ENCODE measurements around the gene NKX6-2. TPM values are rescaled to one million over a fixed set of nuclear protein-coding genes. Genes with fewer than 3 reads are reported as not detected.

The NKX6-2 gene
- polyA plus RNA-seq, 5 donors, result 4.0 to 9.1 (median 6.8) TPM

DNA sequence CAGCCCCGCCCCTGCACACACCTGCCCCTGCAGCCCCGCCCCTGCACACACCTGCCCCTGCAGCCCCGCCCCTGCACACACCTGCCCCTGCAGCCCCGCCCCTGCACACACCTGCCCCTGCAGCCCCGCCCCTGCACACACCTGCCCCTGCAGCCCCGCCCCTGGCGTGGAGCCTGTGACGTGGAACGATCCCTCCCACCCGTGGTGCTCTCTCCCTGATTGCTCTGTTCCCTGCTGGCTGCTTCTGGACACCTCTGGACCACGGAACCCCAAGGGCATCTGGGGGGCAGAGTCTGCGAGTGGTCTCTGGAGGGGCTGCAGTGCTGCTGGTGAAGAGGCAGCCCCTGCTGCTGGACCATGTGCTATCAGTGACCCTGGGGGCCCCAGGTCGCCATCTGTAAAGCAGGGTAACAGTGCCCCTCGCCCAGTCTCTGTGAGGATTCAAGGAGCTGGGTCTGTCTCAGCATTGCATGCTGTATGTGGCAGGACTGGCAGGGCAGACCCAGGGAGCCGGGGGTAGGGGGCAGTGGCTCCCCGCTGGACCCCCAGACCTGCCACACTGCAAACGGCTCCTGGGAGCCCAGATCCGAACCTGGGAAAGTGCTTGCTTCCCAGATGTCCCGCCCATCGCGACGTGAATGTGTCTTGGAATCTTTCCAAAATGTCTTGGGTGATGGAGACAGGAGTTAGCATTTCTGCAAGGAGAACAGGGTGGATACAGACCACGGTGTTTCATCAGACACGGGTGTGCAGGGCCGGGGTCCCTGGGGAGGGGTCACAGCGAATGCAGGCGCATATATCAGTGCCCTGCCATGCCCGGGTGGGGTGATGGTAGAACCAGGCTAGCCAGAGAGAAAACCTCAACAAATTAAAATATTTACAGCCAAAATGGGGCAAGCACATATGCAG lies 27.9 kb upstream of the NKX6-2 start:
- no peak for DNase-seq

DNA sequence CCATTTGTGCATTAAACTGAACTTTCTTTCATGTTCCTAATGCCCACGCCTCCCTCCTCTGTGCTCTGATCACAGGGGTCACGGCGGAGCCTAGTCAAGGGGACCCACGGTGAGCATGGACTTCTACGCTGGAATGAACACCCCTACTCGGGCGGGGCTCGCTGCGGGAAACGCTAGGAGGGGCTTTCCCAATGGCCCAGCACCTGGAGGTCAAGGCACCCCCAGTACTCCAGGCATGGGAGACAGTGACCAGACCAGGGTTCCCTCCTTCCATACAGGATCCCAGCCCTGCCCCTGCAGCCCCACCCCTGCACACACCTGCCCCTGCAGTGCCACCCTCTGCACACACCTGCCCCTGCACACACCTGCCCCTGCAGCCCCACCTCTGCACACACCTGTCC lies 27.1 kb upstream of the NKX6-2 start:
- DNase-seq, result no peak

DNA sequence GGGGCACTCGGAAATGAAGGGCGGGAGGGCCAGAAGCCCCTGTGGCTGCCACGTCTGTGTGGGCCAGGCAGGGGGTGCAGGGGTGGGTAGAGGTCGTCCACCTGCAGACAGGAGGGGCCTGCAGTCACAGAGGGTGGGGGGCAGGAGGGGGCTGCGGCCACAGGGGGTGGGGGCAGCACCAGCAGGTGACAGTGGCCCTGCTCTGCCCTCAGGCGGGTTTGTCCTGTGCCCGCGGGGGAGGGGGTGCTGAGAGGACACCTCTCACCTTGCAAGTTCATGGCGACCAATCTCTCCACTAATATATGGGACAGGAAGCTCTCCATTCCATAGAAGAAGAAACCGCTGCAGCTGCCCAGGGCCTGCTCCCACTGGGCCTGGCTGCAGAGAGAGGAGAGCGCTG lies 26.6 kb upstream of the NKX6-2 start:
- DNase-seq, result no peak

DNA sequence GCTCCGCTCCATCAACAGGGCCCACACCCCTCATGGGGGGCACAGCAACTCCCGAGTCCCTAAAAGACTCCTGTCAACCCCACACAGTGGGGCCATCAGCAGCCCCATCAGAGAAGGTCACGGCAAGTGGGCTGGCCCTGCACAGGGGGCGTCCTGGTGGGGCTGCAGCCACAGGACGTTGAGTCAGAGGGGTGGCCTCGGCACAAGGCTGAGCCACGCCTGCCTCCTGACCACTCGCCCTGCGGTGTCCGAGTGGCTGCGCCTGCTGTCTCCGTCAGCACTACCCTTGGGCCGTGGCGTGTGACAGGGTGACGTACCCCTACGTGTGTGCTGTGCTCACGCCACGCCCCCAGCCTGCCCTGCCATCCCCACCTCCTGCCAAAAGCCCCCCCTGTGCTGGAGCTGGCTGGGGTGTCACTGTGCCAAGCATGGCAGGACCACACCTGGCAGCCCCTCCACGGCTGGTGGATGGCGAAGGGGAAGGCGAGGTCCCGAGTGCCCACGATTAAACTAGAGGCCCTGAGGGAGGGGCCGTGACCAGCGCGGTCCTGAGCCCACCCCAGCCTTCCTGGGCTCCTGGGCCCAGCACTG lies 26.0 kb upstream of the NKX6-2 start:
- DNase-seq, result no peak

DNA sequence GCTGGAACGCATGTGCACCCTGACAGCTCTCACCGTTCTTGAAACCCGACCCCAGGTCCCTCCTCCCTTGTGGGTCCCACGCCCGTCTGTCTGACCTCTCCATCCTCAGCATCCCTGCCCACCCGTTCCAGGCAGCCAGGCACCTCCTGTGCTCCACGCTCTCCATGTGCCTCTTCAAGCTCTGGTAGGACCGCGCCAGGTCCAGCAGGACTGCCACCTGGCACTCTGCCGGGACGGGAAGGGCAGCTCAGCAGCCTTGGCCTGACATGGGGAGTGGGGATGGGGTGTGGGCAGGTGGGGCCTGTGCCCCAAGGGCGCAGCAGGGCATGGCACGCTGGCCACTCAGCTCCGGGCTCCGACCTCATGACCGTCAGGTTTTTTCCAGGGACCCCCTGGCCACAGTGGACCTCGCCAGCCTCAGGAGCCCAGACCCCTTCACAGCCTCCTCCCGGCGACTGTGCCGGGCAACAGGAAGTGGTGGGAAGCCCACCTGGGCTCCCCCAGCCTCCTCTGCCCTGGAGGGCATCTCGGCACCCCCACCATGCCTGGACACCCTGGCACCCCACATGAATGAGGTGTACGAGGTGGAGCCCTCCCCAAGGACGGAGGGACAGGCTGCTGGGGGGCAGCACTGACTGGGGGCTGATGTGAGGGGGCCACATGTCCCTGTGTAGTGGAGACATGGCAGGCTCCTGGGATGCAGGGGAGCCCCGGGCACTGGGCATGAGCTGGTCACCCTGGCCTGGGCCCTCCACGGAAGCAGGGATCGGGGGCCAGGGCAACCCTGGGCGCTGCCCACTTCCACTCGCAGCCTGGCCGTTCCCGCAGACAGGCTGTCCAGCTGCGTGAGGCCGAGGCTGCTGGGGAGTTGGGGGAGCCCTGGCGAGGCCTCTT lies 25.1 kb upstream of the NKX6-2 start:
- no peak for DNase-seq

DNA sequence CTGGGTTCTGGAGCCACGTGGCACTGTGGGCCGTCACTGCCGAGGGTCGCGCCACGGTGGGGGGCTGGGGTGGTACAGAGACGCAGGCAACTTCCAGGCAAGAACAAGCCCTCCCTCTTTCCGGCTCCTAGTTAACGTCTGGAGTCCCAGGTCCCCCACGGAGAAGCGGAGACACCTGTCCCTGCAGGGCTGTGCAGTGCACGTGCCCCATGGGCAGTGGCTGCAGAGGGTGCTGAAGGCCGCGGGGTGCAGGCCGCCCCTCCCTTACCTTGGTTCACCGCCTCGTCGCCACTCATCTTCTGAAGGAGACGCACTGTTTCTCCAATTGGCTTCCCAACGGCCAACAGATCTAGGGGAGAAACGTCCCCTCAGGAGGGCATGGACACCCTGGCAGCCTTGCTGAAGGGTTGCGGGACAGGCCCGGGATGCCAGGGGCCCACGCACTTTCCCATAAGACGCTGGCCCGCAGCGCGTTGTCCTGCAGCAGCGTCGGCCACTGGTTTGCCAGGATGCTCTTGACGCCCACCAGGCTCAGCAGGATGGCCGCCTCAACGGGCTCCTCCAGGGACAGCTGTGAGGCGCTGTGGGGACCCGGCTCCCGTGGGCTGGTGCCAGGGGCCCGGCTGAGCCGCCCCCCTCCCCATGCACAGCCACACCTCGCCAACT lies 24.3 kb upstream of the NKX6-2 start:
- DNase-seq, result no peak

DNA sequence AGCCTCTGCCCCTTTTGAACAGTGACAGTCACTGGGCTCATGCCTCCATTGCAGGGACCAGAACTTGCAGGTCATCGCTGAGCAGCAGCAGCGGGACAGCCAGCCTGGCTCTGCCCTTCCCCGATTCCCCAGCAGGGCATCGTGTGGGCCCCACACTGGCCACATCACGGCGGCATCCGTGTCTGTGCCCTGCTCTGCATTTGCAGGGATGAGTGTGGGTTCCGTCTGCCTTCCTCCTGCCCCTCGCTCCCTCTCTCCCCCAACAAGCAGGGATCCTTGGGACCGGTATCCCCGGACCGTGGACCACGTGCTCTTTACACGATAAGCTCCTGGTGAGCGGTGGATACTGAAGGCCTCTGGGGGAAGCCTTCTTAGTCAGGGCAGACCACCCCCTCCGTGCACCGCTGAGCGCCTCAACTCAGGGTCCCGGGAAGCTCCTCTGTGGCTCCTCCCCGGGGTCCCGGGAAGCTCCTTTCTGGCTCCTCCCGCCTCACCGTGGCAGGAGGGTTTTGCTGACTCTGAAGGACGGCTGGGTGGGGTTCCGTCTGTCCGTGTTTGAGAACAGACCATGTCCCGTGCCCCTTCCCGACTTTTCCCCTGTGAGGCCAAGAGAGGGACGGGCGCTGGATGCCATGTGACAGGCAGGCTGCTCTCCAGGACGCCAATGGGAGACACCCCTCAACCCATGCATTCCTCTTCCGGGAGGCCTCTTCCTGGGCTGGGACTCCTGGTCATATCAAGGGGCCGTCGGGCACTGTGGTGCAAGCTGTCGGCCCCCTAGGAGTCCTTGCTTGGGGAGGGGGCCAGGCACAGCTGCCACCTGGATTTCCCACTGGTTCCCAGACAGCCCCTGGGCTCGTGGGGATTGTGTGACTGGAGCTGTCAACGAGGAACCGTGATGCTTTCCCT lies 23.5 kb upstream of the NKX6-2 start:
- DNase-seq, result no peak

DNA sequence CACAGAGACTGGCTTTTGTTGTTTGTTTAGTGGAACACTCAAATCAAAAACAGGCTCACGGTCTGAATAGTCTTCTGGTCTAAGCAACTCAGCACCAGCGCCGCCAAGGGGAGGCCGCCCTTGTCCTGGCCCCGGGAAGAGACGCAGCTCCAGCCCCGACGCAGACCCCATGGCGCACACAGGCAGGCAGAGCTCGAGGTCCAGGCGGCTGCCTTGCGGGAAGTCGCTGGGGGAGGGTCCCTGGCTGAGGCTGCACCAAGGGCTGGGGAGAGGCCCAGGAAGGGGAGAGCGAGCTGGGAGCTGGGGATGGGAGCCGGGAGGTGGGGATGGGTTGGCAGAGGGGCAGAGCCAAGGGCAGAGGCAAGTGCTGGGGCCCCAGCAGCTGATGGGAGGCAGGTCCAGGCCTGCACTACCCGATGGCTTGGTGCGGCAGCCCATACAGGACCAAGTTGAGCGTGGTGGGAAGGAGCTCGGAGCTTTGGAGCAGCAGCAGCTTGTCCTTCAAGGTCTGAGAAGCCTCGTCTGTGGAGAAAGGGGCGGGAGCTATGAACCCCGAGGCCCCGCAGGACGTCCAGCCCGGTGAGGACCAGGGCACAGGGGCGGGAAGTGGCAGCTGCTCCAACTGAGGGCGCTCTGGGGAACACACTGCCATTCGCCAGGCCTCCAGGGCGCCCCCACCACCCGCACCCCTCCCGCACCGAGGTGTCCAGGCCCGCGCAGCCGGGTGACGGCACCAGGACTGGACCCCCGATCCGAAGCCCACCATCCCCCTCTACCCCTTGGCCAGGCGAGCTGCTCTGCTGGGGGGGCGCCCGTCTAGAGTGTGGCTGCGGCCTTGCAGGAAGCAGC lies 22.7 kb upstream of the NKX6-2 start:
- no peak for DNase-seq

DNA sequence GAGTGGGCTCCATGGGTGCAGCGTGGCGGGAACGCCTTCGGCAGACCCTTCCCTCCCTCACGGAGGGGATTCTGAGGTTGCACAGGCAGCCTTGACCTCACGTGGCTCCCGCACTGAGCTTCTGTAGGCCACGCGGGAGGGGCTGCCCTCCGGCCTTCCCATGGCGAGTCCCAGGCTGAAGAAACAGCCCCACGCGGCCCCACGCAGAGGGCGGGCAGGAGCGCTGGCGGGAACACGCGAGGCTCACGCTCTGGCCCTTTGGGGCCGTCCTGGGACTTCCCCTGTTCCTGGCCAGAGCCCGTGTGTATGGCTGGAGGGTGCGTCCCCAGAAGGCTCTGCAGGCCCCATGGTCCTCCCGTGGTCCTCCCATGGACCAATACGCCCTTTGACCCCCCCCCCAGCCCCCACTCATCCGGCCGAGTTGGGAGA lies 21.7 kb upstream of the NKX6-2 start:
- no peak for DNase-seq

DNA sequence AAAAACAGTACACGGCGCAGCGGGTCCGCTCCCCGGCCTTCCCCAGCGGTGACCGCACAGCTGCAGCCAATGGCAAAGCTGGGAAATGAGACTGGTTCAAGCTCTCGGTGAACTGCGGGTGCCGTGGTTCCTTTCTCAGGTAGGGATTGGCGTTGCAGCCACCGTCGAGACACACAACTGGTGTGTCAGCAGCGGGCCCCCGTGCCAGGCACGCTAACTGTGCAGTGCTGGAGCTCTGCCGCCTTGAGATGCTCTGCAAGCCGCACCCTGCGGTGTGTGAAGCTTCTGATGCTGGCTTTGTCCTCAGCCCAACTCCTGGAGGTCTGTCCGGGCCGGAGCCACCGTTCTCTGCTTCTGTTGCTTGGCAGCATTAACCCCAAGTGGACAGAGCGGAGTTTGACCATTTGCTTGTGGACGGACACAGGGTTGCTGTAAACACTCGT lies 20.6 kb upstream of the NKX6-2 start:
- DNase-seq, result no peak

DNA sequence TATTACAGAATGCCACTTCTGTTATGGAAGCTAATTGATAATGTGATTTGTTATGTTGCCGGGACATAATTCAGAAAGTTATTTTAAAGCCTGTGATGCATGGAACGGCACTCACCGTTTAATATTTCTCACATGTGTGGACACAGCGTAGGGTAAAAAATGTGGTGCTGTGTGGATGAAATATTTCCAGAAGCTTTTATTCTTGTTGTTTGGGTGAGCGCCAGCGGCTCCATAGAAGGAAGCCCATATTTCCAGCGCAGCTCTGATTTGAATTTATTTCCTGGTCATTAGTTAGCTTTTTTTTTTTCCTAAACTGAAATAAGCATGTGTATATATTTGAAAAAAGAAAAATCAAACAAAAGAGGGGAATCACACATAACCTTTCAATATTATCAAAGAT lies 20.2 kb upstream of the NKX6-2 start:
- DNase-seq, result no peak

DNA sequence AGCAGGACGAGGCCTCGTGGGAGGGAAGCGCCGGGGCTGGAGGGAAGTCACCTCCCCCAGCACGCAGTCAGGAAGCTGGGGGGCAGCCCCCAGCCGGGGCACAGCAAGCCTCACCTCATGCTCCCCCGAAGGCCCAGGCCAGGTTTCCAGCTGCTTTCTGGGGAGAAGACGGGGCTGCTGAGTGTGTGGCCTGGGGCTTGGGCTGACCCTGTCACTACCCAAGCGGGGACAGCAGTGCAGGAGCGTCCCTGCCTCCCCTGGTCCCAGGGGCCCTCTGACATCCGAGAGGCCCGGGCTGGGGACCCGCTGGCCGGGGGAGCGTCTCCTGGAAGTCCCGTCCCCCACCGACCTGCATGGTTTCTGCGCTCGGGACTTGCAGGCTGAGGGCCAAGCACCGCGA lies 19.7 kb upstream of the NKX6-2 start:
- no peak for DNase-seq

DNA sequence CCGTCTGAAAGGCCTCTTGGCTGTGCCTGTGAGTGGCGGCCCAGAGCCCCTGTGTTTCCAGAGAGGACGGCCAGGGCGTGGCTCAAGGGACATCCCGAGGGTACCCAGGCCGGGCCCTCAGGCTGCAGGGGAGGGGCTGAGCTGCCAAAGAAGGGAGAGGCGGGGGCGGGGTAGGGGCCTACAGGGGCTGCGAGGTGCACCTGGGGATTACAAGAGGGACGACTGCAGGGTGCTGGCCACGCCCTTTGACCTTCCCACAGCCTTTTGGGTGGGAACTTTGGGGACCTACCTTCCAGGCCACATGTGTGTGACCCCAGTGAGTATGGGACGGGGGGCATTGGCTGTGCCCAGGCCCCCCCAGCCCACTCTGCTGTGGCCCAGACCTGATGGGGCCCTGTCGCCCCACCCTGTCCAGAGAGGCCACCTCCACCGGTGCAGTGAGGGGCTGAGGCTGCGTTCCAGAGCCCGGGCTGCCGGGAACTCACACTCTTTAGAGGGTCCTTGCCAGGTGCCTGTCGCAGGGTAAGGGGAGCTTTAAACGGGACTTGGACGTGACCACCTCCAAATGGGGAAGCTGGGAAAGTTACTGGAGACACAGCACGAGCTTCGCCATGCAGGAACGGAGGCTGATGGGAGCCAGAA lies 19.0 kb upstream of the NKX6-2 start:
- DNase-seq, result no peak

DNA sequence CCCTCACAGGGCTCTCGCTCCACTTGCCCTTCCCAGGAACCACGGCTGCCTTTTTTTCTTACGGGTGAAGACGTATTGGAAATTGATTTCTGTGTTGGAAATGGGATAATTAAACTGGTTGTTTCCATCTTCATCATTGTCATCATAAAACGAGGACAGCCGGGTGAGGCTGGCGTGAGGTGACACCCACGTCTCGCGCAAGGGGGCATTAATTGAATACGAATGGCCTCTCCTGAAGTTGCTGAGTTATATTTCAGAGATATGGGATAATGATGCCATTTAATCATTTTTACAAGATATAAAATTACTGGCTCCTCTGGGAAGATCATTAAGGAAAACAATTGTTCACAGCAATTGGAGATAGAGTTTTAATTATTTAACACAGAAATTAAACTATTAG lies 18.3 kb upstream of the NKX6-2 start:
- DNase-seq, result no peak

DNA sequence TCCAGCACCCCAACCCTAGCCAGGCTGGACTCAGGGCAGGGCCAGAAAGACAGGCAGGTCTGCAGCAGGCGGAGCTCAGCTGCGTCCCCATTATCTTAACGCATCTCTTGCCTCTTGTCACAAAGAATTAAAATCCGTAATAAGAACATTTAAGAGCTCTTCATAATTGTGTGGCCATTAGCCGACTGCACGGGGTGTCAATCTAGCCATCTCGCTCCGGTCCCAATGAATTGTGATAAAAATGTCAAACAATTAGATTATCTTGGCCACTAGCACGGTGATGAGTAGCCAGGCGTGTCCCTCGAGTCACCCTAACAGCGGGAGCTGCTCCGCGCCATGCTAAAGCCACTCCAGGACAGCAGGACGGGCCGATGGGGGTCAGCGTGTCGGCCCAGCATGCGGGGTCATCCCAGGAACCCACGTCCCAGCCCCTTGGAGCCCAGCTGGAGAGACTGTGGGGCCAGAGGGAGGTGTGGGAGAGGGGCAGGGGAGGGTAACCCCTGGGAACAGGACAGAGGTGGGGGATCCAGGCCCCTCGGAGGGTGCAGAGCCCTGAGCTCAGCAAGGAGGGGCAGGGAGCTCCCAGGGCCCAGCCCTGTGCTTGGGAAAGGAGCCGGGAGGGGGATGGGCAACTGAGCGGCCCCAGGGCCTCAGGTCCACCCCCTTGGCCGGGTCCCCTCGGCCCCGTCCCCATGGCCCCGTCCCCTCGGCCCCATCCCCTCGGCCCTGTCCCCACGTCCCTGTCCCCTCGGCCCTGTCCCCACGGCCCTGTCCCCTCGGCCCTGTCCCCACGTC lies 17.7 kb upstream of the NKX6-2 start:
- no peak for DNase-seq

DNA sequence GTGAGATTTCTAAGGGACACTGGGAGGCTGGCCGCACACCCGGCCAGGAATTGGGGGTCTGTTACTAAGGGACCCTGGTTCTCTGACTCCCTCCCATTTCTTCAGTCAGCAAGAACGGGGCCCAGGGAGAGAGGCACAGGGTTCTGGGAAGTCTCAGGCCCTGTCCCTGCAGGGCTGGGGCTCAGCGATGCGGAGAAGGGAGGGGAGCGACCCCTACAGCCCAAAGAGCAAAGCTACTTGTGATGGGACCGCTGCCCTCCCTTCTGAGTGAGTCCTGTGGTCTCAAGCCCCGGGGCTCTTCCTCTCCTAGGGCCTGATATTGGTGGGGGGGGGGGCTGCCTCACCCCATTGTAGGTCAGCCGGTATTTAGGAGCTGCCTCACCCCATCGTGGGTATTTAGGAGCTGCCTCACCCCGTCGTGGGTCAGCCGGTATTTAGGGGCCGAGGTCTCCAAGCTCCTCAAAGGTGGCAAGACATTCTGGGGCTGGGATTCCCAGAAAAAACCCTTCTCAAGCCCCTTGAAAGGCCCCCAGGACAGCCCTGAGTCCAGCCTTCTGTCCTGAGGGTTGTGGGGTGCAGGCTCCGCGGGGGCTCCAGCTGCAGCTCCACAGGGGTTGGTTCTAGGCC lies 16.9 kb upstream of the NKX6-2 start:
- DNase-seq, result no peak

DNA sequence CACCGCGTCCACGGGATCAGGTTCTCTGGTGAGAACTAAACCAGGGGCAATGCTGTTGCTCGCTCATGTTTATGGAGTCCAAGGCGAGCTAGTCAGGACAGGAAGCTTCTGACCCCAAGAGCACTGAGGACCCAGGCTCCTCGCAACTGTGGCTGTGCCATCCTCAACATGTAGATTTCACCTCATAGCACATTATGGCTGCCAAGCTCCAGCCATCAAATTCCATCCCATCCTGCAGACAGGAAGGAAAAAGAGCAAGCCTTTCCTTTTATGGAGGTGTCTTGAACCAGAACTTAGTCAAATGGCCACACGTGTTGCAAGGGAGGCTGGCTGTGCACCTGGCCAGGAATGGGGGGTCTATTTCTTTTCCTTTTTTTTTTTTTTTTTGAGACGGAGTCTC lies 16.1 kb upstream of the NKX6-2 start:
- no peak for DNase-seq

DNA sequence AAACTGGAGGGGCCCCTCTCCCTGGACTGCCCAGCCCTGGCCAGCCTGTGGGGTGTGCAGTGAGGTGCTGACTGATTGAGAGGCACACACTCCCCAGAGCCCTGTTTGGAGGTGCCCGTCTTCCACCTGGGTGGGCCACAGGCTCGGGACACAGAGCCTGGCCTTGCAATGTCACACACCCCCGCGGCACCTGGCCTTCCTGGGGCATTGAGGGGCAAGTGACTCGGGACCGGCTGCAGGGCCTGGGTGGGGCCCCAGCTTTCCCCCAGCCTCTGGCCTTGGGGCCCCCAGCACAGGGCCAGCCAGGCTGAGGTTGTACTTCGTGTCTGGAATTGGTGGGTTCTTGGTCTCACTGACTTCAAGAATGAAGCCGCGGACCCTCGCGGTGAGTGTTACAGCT lies 13.9 kb upstream of the NKX6-2 start:
- DNase-seq, result no peak
